GM12891 (cell line): ENCODE measurements around the gene SMYD3.

Source experiments
- POLR2A ChIP-seq: IDR thresholded peaks from 2 replicates; pipeline ENCODE4 v1.6.1; 2011; ENCODE audit warnings: low read depth, low read length, control low read depth
- POLR2AphosphoS5 ChIP-seq: IDR thresholded peaks from 2 replicates; pipeline ENCODE4 v1.6.1; 2011; ENCODE audit warnings: low read depth, low read length, control low read depth
- POU2F2 ChIP-seq: IDR thresholded peaks from 2 replicates; pipeline ENCODE4 v1.6.1; 2011; ENCODE audit warnings: low read depth, mild to moderate bottlenecking, control low read depth, low read length, moderate library complexity
- SPI1 ChIP-seq: IDR thresholded peaks from 2 replicates; pipeline ENCODE4 v1.6.1; 2011; ENCODE audit warnings: low read depth, low read length, control low read depth
- TAF1 ChIP-seq: IDR thresholded peaks from 2 replicates; pipeline ENCODE4 v1.6.1; 2011; ENCODE audit warnings: low read depth, low read length, control low read depth

DNA sequence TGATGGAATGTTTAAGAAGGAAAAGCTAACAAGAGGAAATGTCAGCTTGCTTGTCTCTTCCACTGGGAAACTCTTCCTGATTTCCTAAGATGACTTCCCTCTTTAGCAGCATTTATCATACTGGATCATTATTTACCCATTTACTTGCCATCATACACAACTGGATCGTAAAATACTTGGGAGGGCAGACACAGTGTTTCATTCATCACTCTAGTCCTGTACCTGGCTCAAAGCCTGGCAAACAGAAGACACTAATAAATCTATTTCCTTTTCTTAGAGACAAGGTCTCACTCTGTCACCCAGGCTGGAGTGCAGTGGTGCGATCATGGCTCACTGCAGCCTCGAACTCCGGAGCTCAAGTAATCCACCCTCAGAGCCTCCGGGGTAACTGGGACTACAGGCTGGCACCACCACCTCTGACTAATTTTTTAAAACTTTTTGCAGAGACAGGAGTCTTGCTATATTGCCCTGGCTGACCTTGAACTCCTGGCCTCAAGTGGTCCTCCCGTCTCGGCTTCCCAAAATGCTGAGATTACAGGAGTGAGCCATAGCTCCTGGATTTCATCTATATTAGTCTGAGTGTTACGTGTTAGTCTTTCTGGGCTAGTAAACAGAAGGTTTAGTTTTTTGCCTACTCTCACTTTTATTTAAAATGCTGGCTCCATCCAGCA is 574.6 kb downstream of the SMYD3 start:
- no peak for TF ChIP-seq POLR2AphosphoS5
- no peak for TF ChIP-seq TAF1
- no peak for TF ChIP-seq POU2F2
- no peak for TF ChIP-seq POLR2A
- TF ChIP-seq SPI1: no peak
